Thoracic aorta (tissue), 2 donors: ENCODE data around the gene PMPCA. TPM values are rescaled to one million over a fixed set of nuclear protein-coding genes. Genes with fewer than 3 reads are reported as not detected.

Experiments
- ATAC-seq: fragments of 150-250 bp; one replicate; pipeline ENCODE4 v1.8.0; 2017; ENCODE audit warnings: low read depth; ENCODE audit not compliant: insufficient number of reproducible peaks, low FRiP score
- DNase-seq: peaks from one replicate; pipeline ENCODE4 v3.0.0-alpha.2; 2020; ENCODE audit warnings: low spot score
- H3K27ac ChIP-seq, 2 donors: fragments of 200-600 bp; sonication (generic); 1 replicate in 1 of 2; 2 replicates in 1 of 2; pipeline ENCODE4 v1.5.1; 2016; ENCODE audit warnings: mild to moderate bottlenecking in 2 of 2, moderate library complexity in 2 of 2
- H3K27me3 ChIP-seq: fragments of 200-600 bp; sonication (generic); replicated peaks from 2 replicates; pipeline ENCODE4 v1.6.0; 2016; ENCODE audit warnings: mild to moderate bottlenecking; ENCODE audit not compliant: insufficient read depth
- H3K36me3 ChIP-seq: fragments of 200-600 bp; sonication (generic); one replicate; pipeline ENCODE4 v1.5.1; 2016
- H3K4me1 ChIP-seq, 2 donors: fragments of 200-600 bp; sonication (generic); 1 replicate in 1 of 2; 2 replicates in 1 of 2; pipeline versions ENCODE4 v1.5.1 to v1.6.0; 2016; ENCODE audit warnings: low read depth in 2 of 2, mild to moderate bottlenecking in 1 of 2; ENCODE audit not compliant: control insufficient read depth in 1 of 2
- H3K4me3 ChIP-seq: fragments of 200-600 bp; sonication (generic); 2 replicates; pipeline ENCODE4 v1.5.1; 2016; ENCODE audit warnings: mild to moderate bottlenecking
- H3K9me3 ChIP-seq: fragments of 200-600 bp; sonication (generic); 2 replicates; pipeline ENCODE4 v1.5.1; 2016
- CTCF ChIP-seq: fragments of 200-600 bp; sonication (generic); IDR thresholded peaks from one replicate; pipeline ENCODE4 v1.5.1; 2019; ENCODE audit warnings: antibody characterized with exemption
- total RNA-seq, 2 donors: library from RNA; depleted of rRNA; stranded (reverse); fragments of >200 nt; gene quantifications; one replicate each; pipeline versions ENCODE4 v1.1.0 to v1.2.3, GENCODE V29; 2016

Gene PMPCA
- total RNA-seq, 2 donors from 2014 or later = 28.7 to 43.0 TPM

GRCh38 chr9:136473354-136473721, 62.9 kb downstream of the PMPCA start:
- H3K4me1 ChIP-seq = no peaks in the 10 kb centered on the region
- no peaks in the 10 kb centered on the region for H3K9me3 ChIP-seq
- ATAC-seq = no peak
- no peak for TF ChIP-seq CTCF
- H3K36me3 ChIP-seq = peaks cover 71% of the 10 kb centered on the region
- H3K4me3 ChIP-seq = no peak overlapping the region
- DNase-seq = no peak
- no peak overlapping the region for H3K27ac ChIP-seq
- H3K27me3 ChIP-seq = no peaks in the 10 kb centered on the region

Other genes with a start within 250 kb of the PMPCA start
- not detected for gene LHX3, start 205.5 kb upstream of the PMPCA start, total RNA-seq
- gene QSOX2, start 164.8 kb upstream of the PMPCA start, total RNA-seq = 10 to 100 TPM in 1 of 2 donors, 1 to 10 TPM in 1; 7.2 to 13.5 TPM
- not detected for gene CCDC187, start 106.6 kb upstream of the PMPCA start, total RNA-seq
- 10 to 100 TPM; 29.2 to 33.6 TPM for gene GPSM1, start 83.1 kb upstream of the PMPCA start, total RNA-seq
- gene DNLZ, start 46.9 kb upstream of the PMPCA start, total RNA-seq = 10 to 100 TPM; 39.4 to 41.3 TPM
- gene CARD9, start 37.0 kb upstream of the PMPCA start, total RNA-seq = 1 to 10 TPM; 1.4 to 6.6 TPM
- gene SNAPC4, start 10.5 kb upstream of the PMPCA start, total RNA-seq = 1 to 10 TPM; 8.0 to 8.5 TPM
- 10 to 100 TPM; 25.3 to 43.1 TPM for gene ENTR1, start within 50 bp of the PMPCA start, total RNA-seq
- 10 to 100 TPM; 11.9 to 12.5 TPM for gene INPP5E, start 29.2 kb downstream of the PMPCA start, total RNA-seq
- gene SEC16A, start 72.4 kb downstream of the PMPCA start, total RNA-seq = 10 to 100 TPM; 59.0 to 72.8 TPM
- 10 to 100 TPM; 40.9 to 48.1 TPM for gene NOTCH1, start 135.4 kb downstream of the PMPCA start, total RNA-seq